GM21526 (cell line): ENCODE results near the gene SYP.
"Not testable (repeated sequence)": the region's sequence is repeated elsewhere in the genome, so short reads cannot be mapped to it uniquely, and the experiment has no call there.

Experiments
- ATAC-seq: cut with Tn5 transposase; IDR thresholded peaks from one replicate; pipeline ENCODE4 v1.9.1; 2021; ENCODE audit warnings: moderate library complexity; ENCODE audit not compliant: unreplicated experiment, low FRiP score

The SYP gene

GRCh38 chrX:49173544-49173943, 26.4 kb downstream of the SYP start:
- not testable (repeated sequence) for ATAC-seq

DNA sequence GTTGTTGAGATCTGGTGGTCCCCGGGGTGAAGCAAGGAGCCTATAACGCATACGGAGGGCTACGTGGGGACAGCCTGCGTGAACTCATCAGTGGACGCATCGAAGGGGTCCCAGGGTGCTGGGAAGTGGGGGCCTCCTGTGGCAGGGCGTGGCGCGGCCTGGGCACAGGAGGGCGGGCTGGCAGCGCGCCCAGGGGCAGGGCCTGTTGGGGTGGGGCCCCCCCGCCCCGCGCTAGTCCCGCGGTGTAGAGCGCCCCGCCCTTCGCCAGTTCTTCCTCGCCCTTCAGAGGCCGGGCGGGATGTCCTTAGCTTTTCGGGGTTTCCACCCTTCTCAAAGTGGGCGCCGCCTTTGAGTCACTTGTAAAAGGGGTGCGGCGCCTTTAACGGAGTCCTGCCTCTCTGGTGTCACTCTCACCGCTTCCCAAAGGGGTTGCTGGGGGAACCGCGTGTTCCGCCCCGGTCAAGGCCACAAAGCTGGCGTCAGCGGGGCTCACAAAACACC, 27.7 kb downstream of the SYP start:
- ATAC-seq, result peak; percentile 56

GRCh38 chrX:49171752-49172279, 28.2 kb downstream of the SYP start, which contains the start of gene PLP2:
Gene PLP2, plus strand, starts transcription at chrX:49171898. Its CDS starts 103 bp downstream, at chrX:49172001.
- no peak for ATAC-seq

- ATAC-seq, result no peak
These were observed 32.3 kb downstream of the SYP start for GRCh38 chrX:49167740-49168108.

DNA sequence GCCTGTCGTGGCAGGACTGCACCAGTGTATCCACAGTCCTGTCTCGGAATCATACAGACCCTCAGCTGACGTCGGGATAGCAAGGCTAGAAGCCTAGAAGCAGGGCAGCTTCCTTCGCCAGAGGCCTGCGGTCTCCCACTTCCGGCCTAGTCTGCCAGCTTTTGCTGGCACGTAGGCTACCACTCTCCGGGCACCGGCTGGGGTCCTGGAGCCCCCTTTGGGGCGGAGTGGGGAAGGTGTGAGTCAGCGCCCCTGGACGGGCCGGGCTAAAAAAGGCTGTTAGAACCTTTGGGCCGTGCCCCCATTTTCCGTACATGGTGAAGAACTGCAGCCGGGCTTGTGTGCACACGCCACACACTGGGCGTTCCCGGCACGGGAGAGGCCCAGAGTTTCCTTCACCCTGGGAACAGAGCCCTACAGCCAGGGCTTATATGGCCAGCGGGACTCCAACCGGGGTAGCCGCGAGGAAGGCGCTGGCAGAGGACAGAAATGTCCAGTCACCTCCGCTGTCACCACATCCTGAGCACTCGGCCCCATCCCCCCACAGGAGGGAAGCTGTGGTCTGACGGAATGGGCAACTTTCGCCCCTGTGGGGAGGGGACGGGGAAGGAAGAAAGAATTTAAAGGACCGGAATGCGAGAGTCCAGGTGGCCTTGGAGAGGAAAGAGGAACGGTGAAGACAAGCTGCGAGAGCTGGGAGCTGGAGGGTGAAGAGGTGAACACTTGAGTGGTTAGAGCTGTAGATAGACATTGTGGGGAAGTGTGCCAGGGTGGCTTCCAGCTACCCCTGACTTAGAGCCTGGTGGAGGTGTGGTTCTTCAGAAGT, 32.9 kb downstream of the SYP start:
- ATAC-seq, result no peak

DNA sequence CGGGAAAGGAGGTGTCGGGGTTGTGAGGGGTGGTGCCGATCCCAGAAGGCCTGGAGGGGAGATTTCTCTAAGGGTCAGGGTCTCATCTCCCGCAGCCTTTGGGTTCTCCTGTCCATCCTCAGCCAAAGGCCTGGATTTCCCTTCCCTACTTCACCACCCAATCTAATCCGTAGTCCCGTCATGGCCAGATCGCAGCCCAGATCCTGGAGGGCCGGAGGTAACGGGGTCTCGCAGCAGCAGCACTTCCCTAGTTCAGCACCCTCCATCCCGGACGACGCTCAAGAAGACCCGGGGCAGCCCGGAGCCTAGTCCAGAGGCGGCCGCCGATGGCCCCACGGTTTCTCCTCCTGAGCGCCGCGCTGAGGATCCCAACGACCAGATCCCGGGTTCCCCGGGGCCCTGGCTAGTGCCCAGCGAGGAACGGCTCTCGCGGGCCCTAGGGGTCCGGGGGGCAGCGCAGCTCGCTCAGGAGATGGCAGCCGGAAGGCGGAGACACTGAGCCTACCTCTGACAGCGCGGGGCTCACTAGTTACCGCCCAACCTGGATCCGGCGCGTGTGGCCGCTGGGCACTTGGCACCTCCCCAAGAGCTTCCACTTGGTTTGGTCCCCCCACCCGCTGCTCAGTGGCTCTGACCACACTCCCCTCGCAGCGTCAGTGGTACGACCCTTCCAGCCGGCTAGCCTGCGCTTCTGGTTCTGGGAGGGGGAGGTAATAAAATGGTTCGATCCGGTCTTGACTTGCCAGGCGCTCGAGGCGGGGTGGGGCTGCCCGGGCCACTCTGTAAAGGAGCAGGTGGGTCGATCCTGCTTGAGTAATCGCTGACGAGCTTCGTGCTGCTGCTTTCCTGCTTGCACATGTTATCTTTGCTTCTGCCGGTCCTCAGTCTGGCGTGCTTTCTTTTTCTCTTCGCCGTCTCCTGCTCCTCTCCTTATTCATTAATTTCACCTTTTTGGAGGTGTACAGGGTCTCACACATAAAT, 33.8 kb downstream of the SYP start:
- no peak for ATAC-seq

- no peak for ATAC-seq
These were observed 35.2 kb downstream of the SYP start for GRCh38 chrX:49164589-49165360.

DNA sequence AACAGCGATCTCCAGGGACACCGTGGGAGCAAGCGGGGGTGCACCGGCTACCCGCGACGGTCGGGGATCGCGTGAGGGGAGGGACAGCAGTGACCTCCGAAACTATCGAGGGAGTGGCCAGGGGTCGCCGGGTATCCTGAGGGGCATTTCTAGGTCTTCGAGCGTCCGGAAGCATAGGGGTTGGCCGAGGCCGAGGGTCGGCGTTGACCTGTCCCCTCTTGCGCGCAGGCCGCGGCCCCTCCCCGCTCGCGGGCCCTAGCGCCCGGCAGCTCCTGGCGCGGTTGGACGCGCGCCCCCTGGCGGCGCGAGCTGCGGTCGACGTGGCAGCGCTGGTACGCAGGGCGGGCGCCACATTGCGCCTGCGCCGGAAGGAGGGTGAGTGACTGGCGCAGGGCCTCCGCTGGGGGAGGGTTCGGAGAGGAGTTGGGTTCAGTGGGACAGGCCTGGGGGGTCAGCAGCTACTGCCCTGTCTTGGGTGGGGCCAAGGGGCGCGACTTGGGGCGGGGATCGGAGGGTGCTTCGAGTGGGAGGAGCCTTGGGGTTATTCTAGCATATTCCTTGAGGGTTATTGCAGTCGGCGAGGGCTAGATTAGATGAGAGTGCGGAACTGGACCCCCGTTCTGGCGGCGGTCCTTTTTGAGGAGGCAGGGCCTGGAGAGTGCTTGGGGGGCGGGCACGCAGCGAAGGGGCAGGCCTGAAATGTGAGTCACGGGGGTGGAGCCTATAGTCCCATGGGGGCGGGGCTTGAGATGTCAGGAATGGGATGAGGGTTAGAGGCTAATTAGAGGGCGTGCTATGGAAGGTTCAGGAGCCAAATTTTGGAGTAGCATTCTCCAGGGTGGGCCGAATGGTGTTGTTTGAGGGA, 36.2 kb downstream of the SYP start:
- peak; percentile 51 for ATAC-seq

- ATAC-seq, result no peak
These were observed 37.4 kb downstream of the SYP start, which contains the start of gene MAGIX for GRCh38 chrX:49162620-49163019. Gene MAGIX, plus strand, starts transcription at chrX:49162758. Its CDS starts 132 bp downstream, at chrX:49162890.

DNA sequence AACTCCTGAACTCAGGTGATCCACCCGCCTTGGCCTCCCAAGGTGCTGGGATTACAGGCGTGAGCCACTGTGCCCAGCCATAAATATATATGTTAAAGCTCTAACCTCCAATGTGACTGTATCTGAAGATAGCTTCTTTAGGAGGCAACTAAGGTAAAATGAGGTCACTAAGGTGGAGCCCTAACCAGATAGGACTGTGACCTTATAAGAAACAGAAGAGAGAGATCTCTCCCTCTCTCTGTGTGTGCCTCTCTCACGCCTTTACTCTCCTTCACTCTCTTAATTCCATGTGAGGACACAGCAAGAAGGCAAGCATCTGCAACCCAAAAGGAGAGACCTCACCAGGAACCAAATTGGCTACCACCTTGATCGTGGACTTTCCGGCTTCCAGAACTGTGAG, 38.4 kb downstream of the SYP start:
- ATAC-seq, result no peak

DNA sequence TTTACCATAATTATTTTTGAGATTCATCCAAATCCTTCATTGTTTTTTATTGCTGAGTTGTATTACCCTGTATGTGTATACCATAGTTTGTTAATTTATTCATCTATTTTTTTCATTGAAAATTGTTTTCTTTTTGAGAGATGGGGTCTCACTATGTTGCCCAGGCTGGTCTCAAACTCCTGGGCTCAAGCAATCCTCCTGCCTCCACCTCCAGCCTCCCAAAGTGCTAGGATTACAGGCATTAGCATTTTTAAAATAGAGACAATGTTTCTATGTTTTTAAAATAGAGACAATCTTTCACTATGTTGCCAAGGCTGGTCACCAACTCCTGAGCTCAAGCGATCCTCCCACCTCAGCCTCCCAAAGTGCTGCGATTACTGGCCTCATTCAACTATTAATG, 39.1 kb downstream of the SYP start:
- ATAC-seq, result no peak

DNA sequence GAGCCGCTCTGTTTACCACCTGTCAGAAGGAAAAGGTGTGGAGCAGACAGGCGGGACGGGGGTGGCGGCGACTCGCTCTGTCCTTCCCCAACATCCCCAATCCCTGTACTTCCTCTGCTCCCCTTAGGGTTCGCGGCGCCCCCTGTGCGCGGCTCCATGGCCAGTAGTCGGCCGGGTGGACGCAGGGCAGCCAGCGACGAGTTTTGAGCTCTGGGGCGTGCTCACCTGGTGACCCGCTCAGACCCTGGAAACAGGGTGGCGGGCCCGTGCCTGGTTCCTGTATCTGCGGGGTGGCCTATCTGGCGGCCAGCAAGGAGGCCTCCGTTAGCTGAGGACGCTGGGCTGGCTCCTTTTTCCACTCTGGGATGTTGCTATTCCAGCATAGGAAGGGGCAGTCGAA, 42.8 kb downstream of the SYP start:
- no peak for ATAC-seq

DNA sequence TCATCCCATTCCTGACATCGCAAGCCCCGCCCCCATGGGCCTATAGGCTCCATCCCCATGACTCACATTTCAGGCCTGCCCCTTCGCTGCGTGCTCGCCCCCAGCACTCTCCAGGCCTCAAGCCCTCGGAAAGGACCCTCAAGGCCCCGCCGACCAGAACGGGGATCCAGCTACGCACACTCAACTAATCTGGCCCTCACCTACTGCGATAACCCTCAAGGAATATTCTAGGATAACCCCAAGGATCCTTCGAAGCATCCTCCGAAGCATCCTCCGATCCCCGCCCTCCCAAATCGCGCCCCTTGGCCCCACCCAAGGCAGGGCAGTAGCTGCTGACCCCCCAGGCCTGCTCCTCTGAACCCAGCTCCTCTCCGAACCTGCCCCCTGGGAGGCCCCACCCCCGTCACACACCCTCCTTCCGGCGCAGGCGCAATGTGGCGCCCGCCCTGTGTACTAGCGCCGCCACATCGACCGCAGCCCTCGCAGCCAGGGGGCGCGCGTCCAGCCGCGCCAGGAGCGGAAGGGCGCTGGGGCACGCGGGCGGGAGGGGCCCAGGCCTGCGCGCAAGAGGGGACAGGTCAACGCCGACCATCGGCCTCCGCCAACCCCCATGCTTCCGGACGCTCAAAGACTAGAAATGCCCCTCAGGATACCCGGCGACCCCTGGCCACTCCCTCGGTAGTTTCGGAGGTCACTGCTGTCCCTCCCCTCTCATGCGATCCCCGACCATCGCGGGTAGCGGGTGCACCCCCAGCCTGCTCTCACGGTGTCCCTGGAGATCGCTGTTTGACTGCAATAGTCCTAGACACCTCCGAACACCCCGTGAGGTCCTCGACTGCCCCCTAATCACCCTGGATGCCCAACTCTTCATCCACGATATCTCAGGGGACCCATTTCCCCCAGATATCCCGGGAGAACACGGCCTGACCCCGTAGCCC, 43.8 kb downstream of the SYP start:
- ATAC-seq, result peak; percentile 77

GRCh38 chrX:49155243-49155899, 44.6 kb downstream of the SYP start:
- no peak for ATAC-seq

DNA sequence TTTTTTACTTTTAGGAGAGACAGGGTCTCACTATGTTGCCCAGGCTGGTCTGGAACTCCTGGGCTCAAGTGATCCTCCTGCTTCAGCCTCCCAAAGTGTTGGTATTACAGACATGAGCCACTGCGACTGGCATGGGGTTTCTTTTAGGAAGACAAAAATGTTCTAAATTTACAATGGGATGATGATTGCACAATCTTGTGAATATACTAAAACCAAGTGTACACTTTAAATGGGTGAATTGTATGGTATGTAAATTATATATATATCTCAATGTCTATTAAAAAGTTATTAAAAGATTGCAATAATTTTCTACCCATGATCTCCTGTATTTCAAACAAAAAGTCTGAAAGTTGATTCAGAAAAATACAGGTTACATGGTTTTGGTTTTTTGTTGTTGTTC, 46.5 kb downstream of the SYP start:
- ATAC-seq, result no peak

DNA sequence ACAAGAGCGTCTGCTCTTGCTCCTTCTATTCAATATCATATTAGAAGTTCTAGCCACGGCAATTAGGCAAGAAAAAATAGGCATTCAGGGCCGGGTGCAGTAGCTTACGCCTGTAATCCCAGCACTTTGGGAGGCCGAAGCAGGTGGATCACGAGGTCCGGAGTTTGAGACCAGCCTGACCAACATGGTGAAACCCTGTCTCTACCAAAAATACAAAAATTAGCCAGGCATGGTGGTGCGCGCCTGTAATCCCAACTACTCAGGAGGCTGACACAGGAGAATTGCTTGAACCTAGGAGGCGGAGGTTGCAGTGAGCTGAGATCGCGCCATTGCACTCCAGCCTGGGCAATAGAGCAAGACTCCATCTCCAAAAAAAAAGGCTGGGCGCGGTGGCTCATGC, 50.7 kb downstream of the SYP start:
- not testable (repeated sequence) for ATAC-seq

DNA sequence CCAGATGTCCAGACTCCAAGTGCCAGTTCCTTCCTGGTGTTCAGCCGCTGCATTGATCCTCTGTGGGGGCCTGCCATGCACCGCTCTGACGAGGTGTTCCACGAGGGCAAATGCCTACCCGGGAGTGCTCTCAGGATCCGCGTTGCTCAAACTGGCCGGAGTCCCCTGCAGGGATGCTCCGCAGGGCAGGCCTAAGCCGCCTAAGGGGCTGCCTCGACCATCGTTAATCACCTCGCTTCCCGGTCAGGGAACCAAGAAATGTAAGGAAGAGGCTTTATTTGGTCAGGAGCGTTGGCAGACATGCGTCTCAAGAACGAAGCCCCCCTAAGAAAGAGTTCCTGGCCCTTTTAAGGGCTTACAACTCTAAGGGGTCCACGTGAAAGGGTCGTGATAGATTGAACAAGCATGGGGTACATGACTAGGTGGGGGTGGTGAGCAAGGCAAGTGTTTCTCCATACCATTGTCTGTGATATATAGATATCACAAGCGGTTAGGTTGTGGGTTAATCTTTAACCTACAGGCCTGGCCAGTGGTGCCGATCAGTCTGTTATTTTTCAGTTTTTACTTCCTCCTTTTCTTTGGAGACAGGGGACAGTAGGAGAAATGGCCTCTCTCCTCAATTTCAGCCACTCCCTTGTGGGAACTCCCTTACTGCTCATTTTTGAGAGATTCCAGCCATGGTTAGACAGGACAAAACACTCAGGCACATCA, 51.4 kb downstream of the SYP start:
- not testable (repeated sequence) for ATAC-seq
